Measurements from ENCODE around the gene PLEKHA5. TPM values are rescaled to one million over a fixed set of nuclear protein-coding genes. Genes with fewer than 3 reads are reported as not detected.

The PLEKHA5 gene
- total RNA-seq, 1 experiment from 2014 or later: 14.0 TPM

DNA sequence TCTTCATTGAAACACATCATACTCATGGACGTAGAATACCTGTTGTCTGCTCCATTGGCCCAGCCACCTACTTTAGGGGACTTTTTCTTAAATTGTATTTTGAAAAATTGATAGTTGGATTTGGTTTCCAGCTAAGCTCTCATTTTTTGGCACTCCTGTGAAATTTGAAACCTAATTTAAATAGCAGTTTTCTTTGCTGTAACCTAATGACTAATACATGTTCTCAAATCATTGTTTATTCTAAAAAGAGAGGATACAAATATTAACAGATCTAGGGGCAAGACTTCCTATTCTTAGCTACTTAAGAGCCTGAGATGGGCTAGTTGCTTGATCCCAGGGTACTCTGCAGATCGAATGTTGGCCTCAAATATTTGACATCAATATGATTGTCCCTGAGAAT lies 78.9 kb downstream of the PLEKHA5 start:
- Histone ChIP-seq H3K27me3 (replicated peaks; ENCODE audit: insufficient read depth, low read depth, low read length, poor library complexity) (no peaks in the 10 kb centered on the region), H3K4me3 (ENCODE audit: low read depth, low read length, poor library complexity, severe bottlenecking) (no peak overlapping the region), H3K9me3 (ENCODE audit: low read depth, low read length, poor library complexity, severe bottlenecking) (no peaks in the 10 kb centered on the region), H3K4me1 (ENCODE audit: insufficient read depth, low read length, poor library complexity, severe bottlenecking) (no peaks in the 10 kb centered on the region), H3K36me3 (ENCODE audit: insufficient read depth, low read length, poor library complexity, severe bottlenecking) (no peaks in the 10 kb centered on the region), H3K27ac (ENCODE audit: low read depth, low read length, poor library complexity, severe bottlenecking) (no peak overlapping the region)
- POLR2A ChIA-PET (ENCODE audit: low non-redundant PET): no interaction called here
- intact Hi-C loops (cut with micrococcal nuclease; ENCODE audit: unreplicated experiment): no loop called here
- no peak for TF ChIP-seq EZH2 (IDR thresholded peaks at IDR 0.05; ENCODE audit: borderline replicate concordance, low read depth, low read length, poor library complexity, severe bottlenecking)
- TF ChIP-seq, protein P1, sequence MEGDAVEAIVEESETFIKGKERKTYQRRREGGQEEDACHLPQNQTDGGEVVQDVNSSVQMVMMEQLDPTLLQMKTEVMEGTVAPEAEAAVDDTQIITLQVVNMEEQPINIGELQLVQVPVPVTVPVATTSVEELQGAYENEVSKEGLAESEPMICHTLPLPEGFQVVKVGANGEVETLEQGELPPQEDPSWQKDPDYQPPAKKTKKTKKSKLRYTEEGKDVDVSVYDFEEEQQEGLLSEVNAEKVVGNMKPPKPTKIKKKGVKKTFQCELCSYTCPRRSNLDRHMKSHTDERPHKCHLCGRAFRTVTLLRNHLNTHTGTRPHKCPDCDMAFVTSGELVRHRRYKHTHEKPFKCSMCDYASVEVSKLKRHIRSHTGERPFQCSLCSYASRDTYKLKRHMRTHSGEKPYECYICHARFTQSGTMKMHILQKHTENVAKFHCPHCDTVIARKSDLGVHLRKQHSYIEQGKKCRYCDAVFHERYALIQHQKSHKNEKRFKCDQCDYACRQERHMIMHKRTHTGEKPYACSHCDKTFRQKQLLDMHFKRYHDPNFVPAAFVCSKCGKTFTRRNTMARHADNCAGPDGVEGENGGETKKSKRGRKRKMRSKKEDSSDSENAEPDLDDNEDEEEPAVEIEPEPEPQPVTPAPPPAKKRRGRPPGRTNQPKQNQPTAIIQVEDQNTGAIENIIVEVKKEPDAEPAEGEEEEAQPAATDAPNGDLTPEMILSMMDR (conservative IDR thresholded peaks at IDR 0.05; ENCODE audit: low read depth, low read length): no peak
- BruUV-seq (replicated peaks): no TSS peak
- CTCF ChIA-PET: no interaction called here
- DNase-seq (ENCODE audit: low spot score): no peak

DNA sequence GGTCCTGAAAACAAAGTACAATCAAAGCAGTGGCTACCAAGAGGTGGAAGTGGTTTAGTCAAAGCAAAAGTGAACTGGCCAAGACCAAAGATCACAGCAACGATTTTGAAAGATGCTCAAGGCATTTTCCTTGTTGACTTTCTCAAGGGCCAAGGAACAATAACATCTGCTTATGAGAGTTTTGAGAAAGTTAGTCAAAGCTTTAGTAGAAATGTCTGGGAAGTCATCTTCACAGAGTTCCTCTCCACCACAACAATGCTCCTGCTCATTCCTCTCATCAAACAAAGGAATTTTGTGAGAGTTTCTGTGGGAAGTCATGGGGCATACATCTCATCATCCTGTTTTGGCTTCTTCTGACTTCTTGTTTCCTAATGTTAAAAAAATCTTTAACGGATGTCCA lies 80.1 kb downstream of the PLEKHA5 start:
- no peak for TF ChIP-seq EZH2 (IDR thresholded peaks at IDR 0.05; ENCODE audit: borderline replicate concordance, low read depth, low read length, poor library complexity, severe bottlenecking)
- TF ChIP-seq, protein P1 (conservative IDR thresholded peaks at IDR 0.05; ENCODE audit: low read depth, low read length): no peak
- ChIA-PET POLR2A (ENCODE audit: low non-redundant PET) (no interaction called here), CTCF (no interaction called here)
- intact Hi-C loops (cut with micrococcal nuclease; ENCODE audit: unreplicated experiment): no loop called here
- Histone ChIP-seq H3K27me3 (replicated peaks; ENCODE audit: insufficient read depth, low read depth, low read length, poor library complexity) (no peaks in the 10 kb centered on the region), H3K36me3 (ENCODE audit: insufficient read depth, low read length, poor library complexity, severe bottlenecking) (no peaks in the 10 kb centered on the region), H3K4me1 (ENCODE audit: insufficient read depth, low read length, poor library complexity, severe bottlenecking) (no peaks in the 10 kb centered on the region), H3K27ac (ENCODE audit: low read depth, low read length, poor library complexity, severe bottlenecking) (no peak overlapping the region), H3K9me3 (ENCODE audit: low read depth, low read length, poor library complexity, severe bottlenecking) (no peaks in the 10 kb centered on the region), H3K4me3 (ENCODE audit: low read depth, low read length, poor library complexity, severe bottlenecking) (no peak overlapping the region)
- no peak for DNase-seq (ENCODE audit: low spot score)
- BruUV-seq (replicated peaks): no TSS peak

- no peak overlapping the region for H3K4me3 ChIP-seq (ENCODE audit: low read depth, low read length, poor library complexity, severe bottlenecking)
- CTCF ChIA-PET: no interaction called here
- no peaks in the 10 kb centered on the region for H3K36me3 ChIP-seq (ENCODE audit: insufficient read depth, low read length, poor library complexity, severe bottlenecking)
- no TSS peak for BruUV-seq (replicated peaks)
- intact Hi-C loops (cut with micrococcal nuclease; ENCODE audit: unreplicated experiment): no loop called here
- H3K9me3 ChIP-seq (ENCODE audit: low read depth, low read length, poor library complexity, severe bottlenecking): no peaks in the 10 kb centered on the region
- H3K27me3 ChIP-seq (replicated peaks; ENCODE audit: insufficient read depth, low read depth, low read length, poor library complexity): no peaks in the 10 kb centered on the region
- no peak for DNase-seq (ENCODE audit: low spot score)
- no peak overlapping the region for H3K27ac ChIP-seq (ENCODE audit: low read depth, low read length, poor library complexity, severe bottlenecking)
- POLR2A ChIA-PET (ENCODE audit: low non-redundant PET): no interaction called here
- no peaks in the 10 kb centered on the region for H3K4me1 ChIP-seq (ENCODE audit: insufficient read depth, low read length, poor library complexity, severe bottlenecking)
- TF ChIP-seq, protein P1 (conservative IDR thresholded peaks at IDR 0.05; ENCODE audit: low read depth, low read length): no peak
- TF ChIP-seq EZH2 (IDR thresholded peaks at IDR 0.05; ENCODE audit: borderline replicate concordance, low read depth, low read length, poor library complexity, severe bottlenecking): no peak
Measured at GRCh38 chr12:19211802-19212201, 82.3 kb downstream of the PLEKHA5 start.

All from A673 (cell line).